Gastrocnemius medialis (tissue), 4 donors: ENCODE measurements around the gene DCHS2. TPM values are rescaled to one million over a fixed set of nuclear protein-coding genes. Genes with fewer than 3 reads are reported as not detected.

ENCODE experiments used
- ATAC-seq, 2 donors: fragments of 150-250 bp; one replicate each; pipeline ENCODE4 v1.9.1; 2016
- DNase-seq, 2 donors: peaks; one replicate each; pipeline ENCODE4 v3.0.0-alpha.2; 2019
- H3K27ac ChIP-seq, 4 donors: fragments of 200-600 bp; sonication (generic); 1 replicate in 1 of 4; 2 replicates in 3 of 4; pipeline ENCODE4 v1.5.1; 2016 to 2018; ENCODE audit warnings: mild to moderate bottlenecking in 2 of 4, moderate library complexity in 1 of 4
- H3K27me3 ChIP-seq, 3 donors: fragments of 200-600 bp; sonication (generic) in 2 of 3; 1 replicate in 1 of 3; 2 replicates in 2 of 3; pipeline versions ENCODE4 v1.5.1 to v1.6.0; 2016 to 2019; ENCODE audit warnings: mild to moderate bottlenecking in 1 of 3, moderate library complexity in 1 of 3
- H3K36me3 ChIP-seq, 2 donors: fragments of 200-600 bp; sonication (generic) in 1 of 2; one replicate each; pipeline ENCODE4 v1.5.1; 2017 to 2018
- H3K4me1 ChIP-seq, 2 donors: fragments of 200-600 bp; sonication (generic) in 1 of 2; one replicate each; pipeline ENCODE4 v1.5.1; 2016 to 2017; ENCODE audit warnings: mild to moderate bottlenecking in 2 of 2
- H3K4me3 ChIP-seq, 4 donors: fragments of 200-600 bp; sonication (generic) in 3 of 4; 1 replicate in 1 of 4; 2 replicates in 3 of 4; pipeline ENCODE4 v1.5.1; 2016 to 2019; ENCODE audit warnings: mild to moderate bottlenecking in 2 of 4
- H3K9me3 ChIP-seq, 3 donors: fragments of 200-600 bp; sonication (generic) in 2 of 3; 1 replicate in 1 of 3; 2 replicates in 2 of 3; pipeline ENCODE4 v1.5.1; 2016 to 2019
- POLR2A ChIP-seq, 2 donors: fragments of 450-650 bp; IDR thresholded peaks; one replicate each; pipeline ENCODE4 v1.6.1; 2017; ENCODE audit warnings: antibody characterized with exemption in 2 of 2, mild to moderate bottlenecking in 2 of 2, moderate library complexity in 2 of 2
- in situ Hi-C, 4 donors: fragments of 200-750 bp; cut with MboI; loops; one replicate each; pipeline versions ENCODE4 v1.15.0 to v1.8.0; 2017; ENCODE audit warnings: low sequenced_read_pairs in 4 of 4
- intact Hi-C: fragments of 100-400 bp; cut with DNase I; formaldehyde crosslinking; loops from one replicate; pipeline ENCODE4 v1.15.1; 2023; ENCODE audit warnings: low total_unique reads
- total RNA-seq, 4 donors: library from RNA; depleted of rRNA; stranded (reverse); fragments of >200 nt; gene quantifications; one replicate each; pipeline versions ENCODE4 v1.1.0 to v1.2.3, GENCODE V29; 2016
- TF ChIP-seq, protein P1 (sequence below), 5 experiments: fragments of 450-650 bp in 3 of 5; fragments of 200-600 bp in 2 of 5; sonication (generic) in 2 of 5; IDR thresholded peaks in 4 of 5; conservative IDR thresholded peaks in 1 of 5; 1 replicate in 4 of 5; 2 replicates in 1 of 5; pipeline ENCODE4 v1.5.1; 2016 to 2019; ENCODE audit warnings: antibody characterized with exemption in 5 of 5, mild to moderate bottlenecking in 3 of 5, moderate library complexity in 3 of 5

DCHS2 gene
- total RNA-seq, 4 donors from 2014 or later, result under 0.01 to 0.18 (median 0.04) TPM

DNA sequence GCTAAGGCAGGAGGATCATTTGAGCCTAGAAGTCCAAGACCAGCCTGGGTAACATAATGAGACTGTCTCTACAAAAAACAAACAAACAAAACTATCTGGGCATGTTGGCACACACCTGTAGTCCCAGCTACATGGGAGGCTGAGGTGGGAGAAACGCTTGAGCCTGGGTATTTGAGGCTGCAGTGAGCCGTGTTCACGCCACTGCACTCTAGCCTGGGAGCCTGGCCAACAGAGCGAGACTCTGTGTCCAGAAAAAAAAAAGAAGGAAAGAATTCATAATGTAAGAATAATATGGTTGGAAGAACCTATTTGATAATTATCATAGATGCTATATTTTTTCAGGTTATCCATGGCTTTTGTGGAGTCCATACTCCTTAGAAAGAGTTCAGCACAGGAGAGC, 26.0 kb upstream of the DCHS2 start:
- no peak overlapping the region for H3K27ac ChIP-seq
- intact Hi-C loops, result no loop called here
- no peaks in the 10 kb centered on the region for H3K27me3 ChIP-seq
- H3K4me3 ChIP-seq, result no peak overlapping the region
- no peaks in the 10 kb centered on the region for H3K9me3 ChIP-seq
- no peak for DNase-seq
- no peak for ATAC-seq
- in situ Hi-C loops, result no loop called here
- H3K36me3 ChIP-seq, result no peaks in the 10 kb centered on the region
- TF ChIP-seq, protein P1, sequence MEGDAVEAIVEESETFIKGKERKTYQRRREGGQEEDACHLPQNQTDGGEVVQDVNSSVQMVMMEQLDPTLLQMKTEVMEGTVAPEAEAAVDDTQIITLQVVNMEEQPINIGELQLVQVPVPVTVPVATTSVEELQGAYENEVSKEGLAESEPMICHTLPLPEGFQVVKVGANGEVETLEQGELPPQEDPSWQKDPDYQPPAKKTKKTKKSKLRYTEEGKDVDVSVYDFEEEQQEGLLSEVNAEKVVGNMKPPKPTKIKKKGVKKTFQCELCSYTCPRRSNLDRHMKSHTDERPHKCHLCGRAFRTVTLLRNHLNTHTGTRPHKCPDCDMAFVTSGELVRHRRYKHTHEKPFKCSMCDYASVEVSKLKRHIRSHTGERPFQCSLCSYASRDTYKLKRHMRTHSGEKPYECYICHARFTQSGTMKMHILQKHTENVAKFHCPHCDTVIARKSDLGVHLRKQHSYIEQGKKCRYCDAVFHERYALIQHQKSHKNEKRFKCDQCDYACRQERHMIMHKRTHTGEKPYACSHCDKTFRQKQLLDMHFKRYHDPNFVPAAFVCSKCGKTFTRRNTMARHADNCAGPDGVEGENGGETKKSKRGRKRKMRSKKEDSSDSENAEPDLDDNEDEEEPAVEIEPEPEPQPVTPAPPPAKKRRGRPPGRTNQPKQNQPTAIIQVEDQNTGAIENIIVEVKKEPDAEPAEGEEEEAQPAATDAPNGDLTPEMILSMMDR (IDR thresholded peaks at IDR 0.05 in 4 of 5, conservative IDR thresholded peaks at IDR 0.05 in 1 of 5), result no peak
- no peak for TF ChIP-seq POLR2A (IDR thresholded peaks at IDR 0.05)
- no peaks in the 10 kb centered on the region for H3K4me1 ChIP-seq

DNA sequence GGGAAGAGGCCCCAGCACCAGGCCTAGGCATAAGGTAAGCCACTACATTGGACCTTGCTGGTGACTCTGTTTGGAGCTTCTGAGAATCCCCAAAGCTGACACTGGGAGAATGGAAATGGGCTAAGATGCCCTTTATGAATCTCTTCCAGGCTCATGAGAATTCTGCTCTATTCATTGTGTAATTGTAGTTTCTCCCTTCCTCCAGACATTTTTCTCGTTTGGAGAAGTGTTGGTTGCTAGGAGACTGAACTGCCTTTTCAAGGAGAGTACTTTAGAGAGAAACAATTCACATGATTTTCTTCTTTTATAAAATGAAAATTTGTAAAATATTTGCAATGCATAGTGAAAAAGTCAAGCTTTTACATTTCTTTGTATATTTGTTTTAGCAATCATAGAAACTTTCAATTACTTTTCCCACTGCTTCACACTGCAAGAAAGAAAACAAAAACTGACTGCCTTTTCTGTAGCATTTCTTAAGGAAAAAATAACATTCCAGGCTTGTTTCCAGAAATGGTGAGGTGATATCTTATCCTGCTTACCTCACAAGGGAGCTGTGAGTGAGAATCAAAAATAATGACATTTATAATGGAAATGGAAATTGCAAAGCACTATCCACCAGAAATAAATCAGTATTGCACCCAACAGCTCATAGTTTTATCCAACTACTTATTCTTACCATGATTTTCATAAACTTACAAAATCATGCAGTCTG, 24.9 kb upstream of the DCHS2 start:
- in situ Hi-C loops, result no loop called here
- H3K36me3 ChIP-seq, result no peaks in the 10 kb centered on the region
- intact Hi-C loops, result no loop called here
- DNase-seq (no peak), ATAC-seq (no peak)
- H3K4me1 ChIP-seq, result no peaks in the 10 kb centered on the region
- no peaks in the 10 kb centered on the region for H3K27me3 ChIP-seq
- H3K9me3 ChIP-seq, result no peaks in the 10 kb centered on the region
- no peak overlapping the region for H3K4me3 ChIP-seq
- no peak overlapping the region for H3K27ac ChIP-seq
- TF ChIP-seq POLR2A (IDR thresholded peaks at IDR 0.05), result no peak
- TF ChIP-seq, protein P1 (IDR thresholded peaks at IDR 0.05 in 4 of 5, conservative IDR thresholded peaks at IDR 0.05 in 1 of 5), result no peak

DNA sequence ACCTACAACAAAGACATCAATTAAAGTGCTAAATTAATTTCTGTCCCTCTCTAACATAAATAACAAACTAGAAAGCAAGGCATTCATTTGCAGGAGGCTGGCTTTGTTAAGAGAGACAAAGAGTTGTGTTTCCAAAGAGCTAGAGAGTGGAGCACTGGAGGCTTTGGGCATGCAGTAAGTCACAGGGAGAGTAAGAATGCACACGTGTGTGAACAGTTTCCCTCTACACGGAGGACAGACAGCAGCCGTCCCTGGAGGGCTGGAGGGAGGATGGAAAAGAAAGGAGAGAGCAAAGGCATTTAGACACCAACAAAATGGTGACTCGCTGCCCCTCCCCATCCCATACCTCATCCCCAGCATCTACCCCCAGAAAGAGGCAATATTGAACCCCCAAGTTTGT, 20.4 kb upstream of the DCHS2 start:
- no peak overlapping the region for H3K4me3 ChIP-seq
- no peaks in the 10 kb centered on the region for H3K36me3 ChIP-seq
- TF ChIP-seq POLR2A (IDR thresholded peaks at IDR 0.05), result no peak
- TF ChIP-seq, protein P1 (IDR thresholded peaks at IDR 0.05 in 4 of 5, conservative IDR thresholded peaks at IDR 0.05 in 1 of 5), result no peak
- DNase-seq, result no peak
- no peak overlapping the region for H3K27ac ChIP-seq
- H3K27me3 ChIP-seq, result no peaks in the 10 kb centered on the region
- in situ Hi-C loops (no loop called here), intact Hi-C loops (no loop called here)
- H3K9me3 ChIP-seq, result no peaks in the 10 kb centered on the region
- no peaks in the 10 kb centered on the region for H3K4me1 ChIP-seq
- ATAC-seq, result no peak

DNA sequence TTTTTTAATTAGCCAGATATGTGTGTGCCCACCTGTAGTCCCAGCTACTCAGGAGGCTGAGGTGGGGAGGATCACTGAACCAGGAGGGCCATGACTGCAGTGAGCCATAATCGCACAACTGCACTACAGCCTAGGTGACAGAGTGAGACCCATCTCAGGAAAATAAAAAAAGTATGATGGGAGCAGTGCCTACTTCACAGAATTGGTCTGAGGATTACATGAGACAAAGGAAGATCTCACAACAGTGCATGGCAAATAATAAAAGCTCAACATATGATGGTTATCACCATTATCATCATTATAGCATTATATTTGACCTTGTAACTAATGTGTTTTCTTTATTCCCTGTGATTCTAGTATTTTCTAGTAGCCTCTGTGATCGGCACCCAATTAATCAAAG, 19.9 kb upstream of the DCHS2 start:
- no peak overlapping the region for H3K27ac ChIP-seq
- H3K36me3 ChIP-seq, result no peaks in the 10 kb centered on the region
- in situ Hi-C loops (no loop called here), intact Hi-C loops (no loop called here)
- DNase-seq (no peak), ATAC-seq (no peak)
- H3K4me1 ChIP-seq, result no peaks in the 10 kb centered on the region
- H3K4me3 ChIP-seq, result no peak overlapping the region
- no peaks in the 10 kb centered on the region for H3K9me3 ChIP-seq
- H3K27me3 ChIP-seq, result no peaks in the 10 kb centered on the region
- TF ChIP-seq, protein P1 (IDR thresholded peaks at IDR 0.05 in 4 of 5, conservative IDR thresholded peaks at IDR 0.05 in 1 of 5), result no peak
- no peak for TF ChIP-seq POLR2A (IDR thresholded peaks at IDR 0.05)

DNA sequence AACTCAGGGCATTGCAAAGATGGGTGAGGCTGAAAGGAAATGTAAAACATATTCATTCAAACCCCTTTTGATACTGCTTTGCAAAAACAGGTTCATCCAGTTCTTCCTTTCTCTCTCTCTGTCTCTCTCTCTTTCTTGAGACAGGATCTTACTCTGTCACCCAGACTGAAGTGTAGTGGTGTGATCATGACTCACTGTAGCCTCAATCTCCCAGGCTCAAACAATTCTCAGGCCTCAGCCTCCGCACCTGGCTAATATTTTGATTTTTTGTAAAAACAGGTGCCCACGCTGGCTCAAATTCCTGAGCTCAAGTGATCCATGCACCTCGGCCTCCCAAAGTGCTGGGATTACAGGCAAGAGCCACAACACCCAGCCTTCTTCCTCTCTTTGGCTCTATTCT, 15.6 kb upstream of the DCHS2 start:
- H3K27ac ChIP-seq, result no peak overlapping the region
- H3K4me1 ChIP-seq, result no peaks in the 10 kb centered on the region
- no peaks in the 10 kb centered on the region for H3K36me3 ChIP-seq
- no peak for TF ChIP-seq POLR2A (IDR thresholded peaks at IDR 0.05)
- TF ChIP-seq, protein P1 (IDR thresholded peaks at IDR 0.05 in 4 of 5, conservative IDR thresholded peaks at IDR 0.05 in 1 of 5), result no peak
- ATAC-seq, result no peak
- no peaks in the 10 kb centered on the region for H3K9me3 ChIP-seq
- no peak for DNase-seq
- no peak overlapping the region for H3K4me3 ChIP-seq
- in situ Hi-C loops, result no loop called here
- no peaks in the 10 kb centered on the region for H3K27me3 ChIP-seq
- intact Hi-C loops, result no loop called here
